ENCODE measurements around the gene HTATSF1. TPM values are rescaled to one million over a fixed set of nuclear protein-coding genes. Genes with fewer than 3 reads are reported as not detected.
A peak's percentile ranks its signal among the peaks of the same experiment; 100 is the strongest.

HTATSF1 gene
- total and polyA plus RNA-seq, 9 of the 15 experiments (the other 6 are each of a cell fraction or from before 2014, with no cell fraction given) = 2.6 to 87.7 (median 42.2) TPM

DNA sequence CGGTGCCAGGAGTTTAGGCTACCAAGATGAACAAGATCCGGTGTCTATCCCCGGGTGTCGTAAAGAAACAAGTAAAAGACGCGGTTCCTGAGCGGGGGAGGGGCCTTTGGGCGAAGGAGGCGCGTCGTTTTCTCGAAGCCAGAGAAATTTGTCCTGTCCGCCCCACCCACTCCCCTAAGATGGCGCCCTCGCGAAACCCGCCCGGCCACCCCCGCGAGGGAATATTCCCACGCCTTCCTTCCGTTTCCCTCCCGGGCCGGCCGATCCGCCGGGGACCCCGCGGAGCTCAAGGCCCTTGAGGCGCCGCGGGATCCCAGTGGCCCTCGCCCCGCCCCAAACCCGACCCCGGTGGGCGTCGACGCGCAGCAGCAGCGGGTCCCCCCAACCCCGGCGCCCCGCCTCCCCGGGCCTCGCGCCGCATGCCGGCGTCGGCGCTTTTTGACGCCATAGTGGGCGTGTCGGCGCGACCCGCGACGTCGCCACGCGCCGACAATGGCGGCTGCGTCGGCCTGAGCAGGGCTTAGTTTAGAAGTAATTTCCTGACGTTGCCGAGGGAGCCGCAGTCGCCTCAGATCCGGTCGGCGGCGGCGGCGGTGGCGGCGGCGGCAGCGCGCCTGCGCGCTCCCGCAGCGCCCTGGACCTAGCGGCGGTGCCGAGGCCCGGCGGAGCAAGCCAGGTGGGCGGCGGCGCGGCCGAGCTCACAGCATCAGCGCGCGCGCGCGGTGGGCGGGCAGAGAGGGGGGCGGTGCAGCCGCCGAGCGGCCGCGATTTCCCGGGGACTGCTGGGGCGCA is 432 bp upstream of the HTATSF1 start (continued):
- TF ChIP-seq, protein P1, sequence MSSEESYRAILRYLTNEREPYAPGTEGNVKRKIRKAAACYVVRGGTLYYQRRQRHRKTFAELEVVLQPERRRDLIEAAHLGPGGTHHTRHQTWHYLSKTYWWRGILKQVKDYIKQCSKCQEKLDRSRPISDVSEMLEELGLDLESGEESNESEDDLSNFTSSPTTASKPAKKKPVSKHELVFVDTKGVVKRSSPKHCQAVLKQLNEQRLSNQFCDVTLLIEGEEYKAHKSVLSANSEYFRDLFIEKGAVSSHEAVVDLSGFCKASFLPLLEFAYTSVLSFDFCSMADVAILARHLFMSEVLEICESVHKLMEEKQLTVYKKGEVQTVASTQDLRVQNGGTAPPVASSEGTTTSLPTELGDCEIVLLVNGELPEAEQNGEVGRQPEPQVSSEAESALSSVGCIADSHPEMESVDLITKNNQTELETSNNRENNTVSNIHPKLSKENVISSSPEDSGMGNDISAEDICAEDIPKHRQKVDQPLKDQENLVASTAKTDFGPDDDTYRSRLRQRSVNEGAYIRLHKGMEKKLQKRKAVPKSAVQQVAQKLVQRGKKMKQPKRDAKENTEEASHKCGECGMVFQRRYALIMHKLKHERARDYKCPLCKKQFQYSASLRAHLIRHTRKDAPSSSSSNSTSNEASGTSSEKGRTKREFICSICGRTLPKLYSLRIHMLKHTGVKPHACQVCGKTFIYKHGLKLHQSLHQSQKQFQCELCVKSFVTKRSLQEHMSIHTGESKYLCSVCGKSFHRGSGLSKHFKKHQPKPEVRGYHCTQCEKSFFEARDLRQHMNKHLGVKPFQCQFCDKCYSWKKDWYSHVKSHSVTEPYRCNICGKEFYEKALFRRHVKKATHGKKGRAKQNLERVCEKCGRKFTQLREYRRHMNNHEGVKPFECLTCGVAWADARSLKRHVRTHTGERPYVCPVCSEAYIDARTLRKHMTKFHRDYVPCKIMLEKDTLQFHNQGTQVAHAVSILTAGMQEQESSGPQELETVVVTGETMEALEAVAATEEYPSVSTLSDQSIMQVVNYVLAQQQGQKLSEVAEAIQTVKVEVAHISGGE (CRISPR knock-in tag; IDR thresholded peaks at IDR 0.05) = peak in 1 of 3 experiments; percentile 65; a peak in 1 of 6 replicates
- TF ChIP-seq, protein P2, sequence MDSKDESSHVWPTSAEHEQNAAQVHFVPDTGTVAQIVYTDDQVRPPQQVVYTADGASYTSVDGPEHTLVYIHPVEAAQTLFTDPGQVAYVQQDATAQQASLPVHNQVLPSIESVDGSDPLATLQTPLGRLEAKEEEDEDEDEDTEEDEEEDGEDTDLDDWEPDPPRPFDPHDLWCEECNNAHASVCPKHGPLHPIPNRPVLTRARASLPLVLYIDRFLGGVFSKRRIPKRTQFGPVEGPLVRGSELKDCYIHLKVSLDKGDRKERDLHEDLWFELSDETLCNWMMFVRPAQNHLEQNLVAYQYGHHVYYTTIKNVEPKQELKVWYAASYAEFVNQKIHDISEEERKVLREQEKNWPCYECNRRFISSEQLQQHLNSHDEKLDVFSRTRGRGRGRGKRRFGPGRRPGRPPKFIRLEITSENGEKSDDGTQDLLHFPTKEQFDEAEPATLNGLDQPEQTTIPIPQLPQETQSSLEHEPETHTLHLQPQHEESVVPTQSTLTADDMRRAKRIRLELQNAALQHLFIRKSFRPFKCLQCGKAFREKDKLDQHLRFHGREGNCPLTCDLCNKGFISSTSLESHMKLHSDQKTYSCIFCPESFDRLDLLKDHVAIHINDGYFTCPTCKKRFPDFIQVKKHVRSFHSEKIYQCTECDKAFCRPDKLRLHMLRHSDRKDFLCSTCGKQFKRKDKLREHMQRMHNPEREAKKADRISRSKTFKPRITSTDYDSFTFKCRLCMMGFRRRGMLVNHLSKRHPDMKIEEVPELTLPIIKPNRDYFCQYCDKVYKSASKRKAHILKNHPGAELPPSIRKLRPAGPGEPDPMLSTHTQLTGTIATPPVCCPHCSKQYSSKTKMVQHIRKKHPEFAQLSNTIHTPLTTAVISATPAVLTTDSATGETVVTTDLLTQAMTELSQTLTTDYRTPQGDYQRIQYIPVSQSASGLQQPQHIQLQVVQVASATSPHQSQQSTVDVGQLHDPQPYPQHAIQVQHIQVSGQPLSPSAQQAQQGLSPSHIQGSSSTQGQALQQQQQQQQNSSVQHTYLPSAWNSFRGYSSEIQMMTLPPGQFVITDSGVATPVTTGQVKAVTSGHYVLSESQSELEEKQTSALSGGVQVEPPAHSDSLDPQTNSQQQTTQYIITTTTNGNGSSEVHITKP (IDR thresholded peaks at IDR 0.05; ENCODE audit: partially characterized antibody) = peak; percentile 26
- TF ChIP-seq PHF8 (IDR thresholded peaks at IDR 0.05; ENCODE audit: borderline replicate concordance, low read length) = peak; percentile 70
- TF ChIP-seq, protein P3, sequence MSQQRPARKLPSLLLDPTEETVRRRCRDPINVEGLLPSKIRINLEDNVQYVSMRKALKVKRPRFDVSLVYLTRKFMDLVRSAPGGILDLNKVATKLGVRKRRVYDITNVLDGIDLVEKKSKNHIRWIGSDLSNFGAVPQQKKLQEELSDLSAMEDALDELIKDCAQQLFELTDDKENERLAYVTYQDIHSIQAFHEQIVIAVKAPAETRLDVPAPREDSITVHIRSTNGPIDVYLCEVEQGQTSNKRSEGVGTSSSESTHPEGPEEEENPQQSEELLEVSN (IDR thresholded peaks at IDR 0.05; ENCODE audit: borderline replicate concordance in 1 of 2, extremely low read depth in 1 of 2, insufficient read depth in 1 of 2, insufficient read length in 1 of 2, low read depth in 1 of 2, low read length in 1 of 2, poor library complexity in 1 of 2, severe bottlenecking in 1 of 2) = peak in 1 of 2 experiments; percentile 68
- TF ChIP-seq ERF (CRISPR knock-in tag; IDR thresholded peaks at IDR 0.05) = no peak
- TF ChIP-seq SUPT5H (IDR thresholded peaks at IDR 0.05) = peak; percentile 78
- no peak for TF ChIP-seq NR2C2 (CRISPR knock-in tag; IDR thresholded peaks at IDR 0.05)
- TF ChIP-seq NR2C2 (tag; IDR thresholded peaks at IDR 0.05) = peak; percentile 76; the same call in 1 of the 2 replicates
- TF ChIP-seq ELF4 (CRISPR knock-in tag; IDR thresholded peaks at IDR 0.05) = no peak
- TF ChIP-seq SIN3B (IDR thresholded peaks at IDR 0.05; ENCODE audit: low read depth) = peak; percentile 96
- TF ChIP-seq CREB1 (IDR thresholded peaks at IDR 0.05) = peak; percentile 95
- TF ChIP-seq CREB1 (CRISPR knock-in tag; IDR thresholded peaks at IDR 0.05) = peak; percentile 91
- peak; percentile 21 for TF ChIP-seq SMAD1 (IDR thresholded peaks at IDR 0.05; ENCODE audit: low read depth, low read length, partially characterized antibody)
- 0 out of 2 replicates have a peak, but pooled peaks have one; percentile 7 for TF ChIP-seq NBN (IDR thresholded peaks at IDR 0.05; ENCODE audit: low read depth)
- no peak for TF ChIP-seq POLR3G (IDR thresholded peaks at IDR 0.05; ENCODE audit: extremely low read depth, insufficient read length, insufficient replicate concordance)
- peak; percentile 63 for TF ChIP-seq POLR2B (IDR thresholded peaks at IDR 0.05; ENCODE audit: low read depth, partially characterized antibody)
- peak; percentile 64; the same call in 1 of the 2 replicates for TF ChIP-seq POLR2AphosphoS5 (IDR thresholded peaks at IDR 0.05; ENCODE audit: control insufficient read depth, insufficient read depth, low read depth, low read length)

Data from K562 (cell line).